ENCODE results near the gene MBOAT7. TPM values are rescaled to one million over a fixed set of nuclear protein-coding genes. Genes with fewer than 3 reads are reported as not detected.
"Not testable (repeated sequence)": the region's sequence is repeated elsewhere in the genome, so short reads cannot be mapped to it uniquely, and the experiment has no call there.

Gene MBOAT7, protein sequence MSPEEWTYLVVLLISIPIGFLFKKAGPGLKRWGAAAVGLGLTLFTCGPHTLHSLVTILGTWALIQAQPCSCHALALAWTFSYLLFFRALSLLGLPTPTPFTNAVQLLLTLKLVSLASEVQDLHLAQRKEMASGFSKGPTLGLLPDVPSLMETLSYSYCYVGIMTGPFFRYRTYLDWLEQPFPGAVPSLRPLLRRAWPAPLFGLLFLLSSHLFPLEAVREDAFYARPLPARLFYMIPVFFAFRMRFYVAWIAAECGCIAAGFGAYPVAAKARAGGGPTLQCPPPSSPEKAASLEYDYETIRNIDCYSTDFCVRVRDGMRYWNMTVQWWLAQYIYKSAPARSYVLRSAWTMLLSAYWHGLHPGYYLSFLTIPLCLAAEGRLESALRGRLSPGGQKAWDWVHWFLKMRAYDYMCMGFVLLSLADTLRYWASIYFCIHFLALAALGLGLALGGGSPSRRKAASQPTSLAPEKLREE
- total RNA-seq (2014; rRNA removed; shearing (Covaris generic)) = 310 and 461 TPM in 2 replicates

DNA sequence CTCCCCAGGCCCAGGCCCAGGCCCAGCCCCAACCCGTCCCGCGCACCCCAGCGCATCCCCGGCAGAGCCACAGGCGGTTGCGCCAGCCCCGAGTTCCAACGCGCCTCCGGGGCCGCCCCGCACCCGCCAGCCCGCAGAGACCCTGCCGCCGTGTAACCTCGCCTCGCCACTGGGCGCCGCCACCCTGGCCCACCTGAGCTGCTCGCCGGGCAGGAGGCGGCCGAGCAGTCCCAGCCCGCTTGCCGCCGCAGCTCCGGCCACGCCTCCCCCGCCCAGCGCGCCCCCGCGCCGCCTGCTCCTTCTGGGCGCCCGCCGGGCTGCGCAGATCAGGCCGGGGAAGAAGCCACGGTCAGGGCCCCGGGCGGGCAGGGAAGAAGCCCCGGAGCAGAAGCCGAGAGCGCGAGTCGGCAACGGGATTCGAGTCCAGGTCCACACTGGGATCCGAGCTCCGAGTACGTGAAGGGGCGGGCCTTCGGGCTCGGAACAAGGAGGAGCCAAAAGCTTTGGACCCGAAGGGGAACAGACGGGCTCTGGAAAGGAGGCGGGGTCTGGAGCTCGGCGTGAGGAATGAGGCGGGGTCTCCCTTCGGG lies at the start of gene MBOAT7:
Gene MBOAT7 (minus strand): TSS at position 436 of the 590 bp plus-strand sequence. CDS start 1,072 bp downstream, outside the sequence.
- no peak for DNase-seq (ENCODE audit: low read depth)

DNA sequence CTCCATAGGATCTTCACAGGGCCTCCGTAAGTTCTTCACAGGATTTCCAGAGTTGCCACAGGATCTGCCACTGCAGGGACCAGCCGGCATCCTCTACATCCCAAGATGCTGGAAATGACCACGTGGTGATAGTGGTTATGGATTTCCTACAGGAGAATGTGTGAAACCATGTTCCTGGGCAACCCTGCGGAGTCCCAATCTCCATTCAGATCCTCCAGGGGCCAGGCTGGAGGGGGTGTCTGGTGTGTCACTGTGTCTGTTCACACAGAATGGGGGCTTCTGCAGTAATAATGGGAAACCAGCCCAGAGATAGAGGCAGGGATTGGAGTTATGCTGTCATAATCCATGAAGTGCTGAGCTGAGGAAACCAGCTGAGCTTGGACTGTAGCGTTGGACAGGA lies 44.6 kb upstream of the MBOAT7 start:
- DNase-seq (ENCODE audit: low read depth) = no peak

DNA sequence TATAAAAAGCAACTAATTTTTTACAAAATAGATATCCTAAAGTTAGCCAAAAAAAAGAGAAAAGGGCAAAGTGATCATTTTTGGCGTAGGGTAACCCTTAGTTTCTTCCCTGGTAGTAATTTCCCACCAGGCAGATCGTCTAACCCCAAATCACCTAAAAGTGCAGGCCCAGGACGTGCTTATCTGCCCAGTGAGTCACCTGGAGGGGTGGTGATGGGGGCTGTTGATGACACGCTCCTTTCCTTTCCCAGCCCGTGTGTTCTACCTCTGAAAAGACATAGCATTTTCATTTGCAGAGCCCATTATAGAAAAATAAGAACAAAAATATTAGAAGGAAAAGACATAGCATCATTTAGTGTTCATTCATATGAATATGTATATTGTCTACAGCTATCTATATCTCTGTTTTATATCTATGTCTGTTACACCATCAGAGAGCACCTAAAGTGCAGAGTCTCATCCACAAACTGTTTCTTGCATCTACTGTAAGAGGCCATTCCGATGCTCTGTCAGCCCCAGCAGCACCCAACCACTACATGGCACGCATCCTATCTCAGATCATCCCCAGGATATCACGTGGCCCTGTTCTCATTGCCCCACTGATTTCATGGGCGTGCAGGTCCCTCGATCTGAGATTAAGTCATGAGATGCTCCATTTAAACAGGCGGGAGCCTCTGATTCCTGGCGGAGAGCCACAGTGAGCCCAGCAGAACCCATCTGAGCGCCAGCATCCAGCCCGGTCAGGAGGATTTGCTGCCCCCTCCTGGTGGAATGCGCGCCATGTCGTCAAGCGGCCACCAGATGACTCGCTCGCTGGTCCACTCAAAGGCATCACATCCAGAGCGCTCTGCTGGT lies 41.9 kb upstream of the MBOAT7 start:
- DNase-seq (ENCODE audit: low read depth) = peak; percentile 74

DNA sequence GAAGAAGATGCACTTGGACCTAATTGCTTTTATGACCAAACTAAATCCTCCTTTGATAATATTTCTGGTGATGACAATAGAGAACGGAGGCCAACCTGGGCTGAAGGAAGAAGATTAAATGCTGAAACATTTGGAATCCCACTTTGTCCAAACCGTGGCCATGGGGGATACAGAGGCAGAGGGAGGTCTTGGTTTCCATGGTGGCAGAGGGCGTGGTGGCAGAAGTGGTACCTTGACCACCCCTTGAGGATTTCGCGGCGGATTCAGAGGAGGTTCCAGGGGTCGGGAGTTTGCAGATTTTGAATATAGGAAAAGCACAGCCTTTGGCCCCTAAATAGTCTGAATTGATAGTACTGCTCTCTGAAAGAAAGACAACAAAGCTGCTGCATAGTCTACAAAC lies 40.7 kb upstream of the MBOAT7 start:
- DNase-seq (ENCODE audit: low read depth) = no peak

DNA sequence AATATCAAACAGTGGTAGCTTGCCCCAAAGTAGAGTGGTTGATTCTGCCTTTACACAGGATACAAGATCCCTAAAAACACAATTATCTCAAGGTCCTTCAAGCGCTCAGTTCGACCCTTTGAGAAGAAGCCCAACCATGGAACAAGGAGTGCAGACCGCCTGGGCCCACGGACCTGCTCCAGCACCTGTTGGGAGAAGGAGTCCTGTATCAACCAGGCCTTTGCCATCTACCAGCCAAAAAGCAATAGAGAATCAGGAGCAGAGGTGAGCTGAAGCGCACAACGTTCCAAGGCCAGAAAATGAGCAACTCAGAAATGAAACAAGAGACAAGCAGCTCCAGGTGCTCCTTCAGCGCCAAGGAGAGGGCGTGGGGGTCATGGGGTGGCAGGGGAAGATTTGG lies 39.8 kb upstream of the MBOAT7 start:
- DNase-seq (ENCODE audit: low read depth) = no peak

DNA sequence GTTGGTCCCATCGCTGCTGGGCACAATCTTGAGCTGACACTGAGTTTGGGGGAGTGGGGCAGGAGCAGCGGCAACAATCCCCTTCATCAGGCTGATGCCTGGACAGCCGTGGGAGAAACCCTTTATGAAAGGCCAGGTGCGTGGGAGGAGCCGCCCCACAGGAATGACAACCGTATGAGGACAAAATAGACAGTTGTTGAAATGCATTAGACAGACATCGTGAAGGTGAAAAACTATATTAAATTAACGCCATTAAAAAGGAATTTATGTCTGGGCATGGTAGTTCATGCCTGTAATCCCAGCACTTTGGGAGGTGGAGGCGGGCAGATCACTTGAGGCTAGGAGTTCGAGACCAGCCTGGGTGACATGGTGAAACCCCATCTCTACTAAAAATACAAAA lies 35.2 kb upstream of the MBOAT7 start:
- DNase-seq (ENCODE audit: low read depth) = not testable (repeated sequence)

DNA sequence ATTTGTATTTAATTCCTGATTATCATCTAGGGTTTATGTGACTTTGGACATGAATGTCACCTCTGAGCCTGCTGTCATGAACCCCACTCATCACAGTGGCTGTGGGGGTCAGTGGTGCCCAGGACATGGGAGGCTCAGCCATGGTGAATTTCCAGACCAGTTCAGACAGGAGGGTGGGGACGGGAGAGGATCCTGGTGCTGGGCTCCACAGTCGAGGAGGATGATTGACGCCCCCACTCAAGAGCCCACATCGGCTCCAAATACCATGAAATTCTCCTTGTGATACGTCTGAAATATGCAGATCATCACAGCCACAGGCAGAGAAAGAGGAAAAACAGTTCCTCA lies 34.5 kb upstream of the MBOAT7 start:
- not testable (repeated sequence) for DNase-seq (ENCODE audit: low read depth)

DNA sequence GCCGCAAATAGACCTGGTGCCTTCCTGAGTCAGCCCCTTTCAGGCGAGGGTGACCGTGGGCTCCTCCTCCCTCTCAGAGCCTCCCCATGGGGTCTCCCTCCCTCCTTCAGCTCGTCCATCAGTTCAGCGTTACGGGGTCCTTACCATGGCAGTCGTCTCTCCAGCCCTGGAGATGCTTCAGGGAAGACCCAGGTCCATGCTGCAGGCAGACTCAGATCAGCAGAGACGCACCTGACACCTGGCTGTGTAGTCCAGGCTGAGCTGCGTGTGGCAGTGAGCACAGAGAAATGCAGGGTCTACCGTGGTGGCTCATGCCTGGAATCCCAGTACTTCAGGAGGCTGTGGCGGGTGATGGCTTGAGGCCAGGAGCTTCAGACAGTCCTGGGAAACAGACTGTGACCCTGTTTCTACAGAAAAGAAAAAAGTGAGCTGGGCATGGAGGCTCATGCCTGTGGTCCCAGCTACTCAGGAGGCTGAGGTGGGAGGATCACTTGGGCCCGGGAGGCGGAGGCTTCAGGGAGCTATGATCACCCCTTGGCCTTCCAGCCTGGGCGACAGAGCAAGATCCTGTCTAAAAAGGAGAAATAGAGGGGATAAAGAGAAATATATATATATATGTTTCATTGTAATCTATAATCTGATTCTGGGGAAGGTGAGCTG lies 34.0 kb upstream of the MBOAT7 start:
- DNase-seq (ENCODE audit: low read depth) = not testable (repeated sequence)

DNA sequence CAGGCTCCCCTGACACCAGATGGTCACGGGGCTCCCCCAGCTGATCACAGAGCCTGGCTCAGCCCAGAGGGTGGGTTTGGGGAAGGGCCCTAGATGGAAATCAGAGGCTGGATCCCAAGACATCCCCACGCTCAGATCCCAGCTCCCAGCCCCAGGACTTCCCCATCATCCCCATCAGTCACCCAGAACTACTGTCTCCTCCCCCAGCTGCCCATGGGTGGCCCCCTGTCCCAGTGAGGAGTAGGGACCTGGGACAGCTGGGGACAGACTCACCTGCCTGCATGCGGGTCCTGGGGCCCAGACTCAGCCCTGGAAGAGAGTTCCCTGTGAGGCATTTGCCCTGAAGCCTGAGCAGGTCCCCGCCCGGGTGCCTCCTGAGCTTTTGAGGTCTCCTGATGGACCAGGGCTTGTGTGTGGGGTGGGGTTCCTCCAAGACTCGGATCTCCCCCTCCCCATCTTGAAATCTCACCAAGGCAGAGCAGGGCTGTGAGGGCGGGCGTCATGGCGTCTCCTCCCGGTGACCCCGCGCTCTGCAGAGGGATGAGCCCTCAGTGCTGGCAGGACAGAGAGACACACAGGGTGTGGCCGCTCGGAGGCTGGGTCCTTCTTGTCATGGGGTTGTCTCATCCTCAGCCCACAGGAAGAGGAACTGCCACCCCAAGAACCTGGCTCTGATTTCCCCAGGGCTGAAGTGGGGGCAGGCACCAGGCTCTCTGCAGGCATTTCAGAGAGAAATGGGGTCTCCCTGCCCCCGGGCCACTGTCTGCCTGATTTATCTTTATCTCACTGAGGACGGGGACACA lies 33.3 kb upstream of the MBOAT7 start, which contains the start of gene LILRB3:
Gene LILRB3 (minus strand): TSS at position 534 of the 803 bp plus-strand sequence. CDS start 31 bp downstream, at position 503.
- DNase-seq (ENCODE audit: low read depth) = not testable (repeated sequence)

DNA sequence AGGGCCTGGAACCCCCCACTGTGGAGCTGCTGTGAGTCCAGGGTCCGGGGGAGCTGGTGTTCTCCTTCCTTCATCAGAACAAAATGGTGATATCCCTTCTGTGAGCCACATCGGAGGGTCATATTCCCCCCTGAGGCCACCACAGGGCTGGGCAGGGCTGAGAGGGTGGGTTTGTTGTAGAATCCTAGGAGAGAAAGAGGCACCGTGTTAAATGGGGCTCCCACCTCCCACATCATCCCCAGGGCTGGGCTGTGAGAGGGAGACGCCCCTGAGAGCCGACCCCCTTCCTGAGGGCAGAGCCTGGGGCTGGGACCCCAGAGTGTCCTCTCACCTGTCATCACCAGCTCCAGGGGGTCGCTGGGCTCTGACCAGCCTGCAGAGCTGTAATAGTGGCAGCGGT lies 32.6 kb upstream of the MBOAT7 start:
- not testable (repeated sequence) for DNase-seq (ENCODE audit: low read depth)

DNA sequence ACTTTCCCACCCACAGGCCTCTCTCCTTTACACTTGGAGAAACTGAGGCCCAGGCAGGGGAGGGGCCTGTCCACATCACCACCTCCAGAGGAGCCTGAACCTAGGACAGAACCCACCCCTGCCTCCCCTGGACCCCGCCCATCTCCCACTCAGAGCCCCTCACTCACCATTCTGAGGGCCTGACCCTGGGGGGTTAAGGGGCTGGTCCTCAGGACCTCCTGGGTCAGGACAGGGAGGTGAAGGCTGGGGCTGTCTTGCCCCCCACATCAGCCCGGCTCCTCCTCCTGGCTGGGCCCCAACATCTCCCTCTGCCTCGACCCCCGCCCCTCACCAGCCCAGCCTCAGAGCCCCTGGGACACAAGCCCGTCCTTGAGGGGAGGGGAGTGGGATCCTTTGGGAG lies 30.3 kb upstream of the MBOAT7 start:
- not testable (repeated sequence) for DNase-seq (ENCODE audit: low read depth)

DNA sequence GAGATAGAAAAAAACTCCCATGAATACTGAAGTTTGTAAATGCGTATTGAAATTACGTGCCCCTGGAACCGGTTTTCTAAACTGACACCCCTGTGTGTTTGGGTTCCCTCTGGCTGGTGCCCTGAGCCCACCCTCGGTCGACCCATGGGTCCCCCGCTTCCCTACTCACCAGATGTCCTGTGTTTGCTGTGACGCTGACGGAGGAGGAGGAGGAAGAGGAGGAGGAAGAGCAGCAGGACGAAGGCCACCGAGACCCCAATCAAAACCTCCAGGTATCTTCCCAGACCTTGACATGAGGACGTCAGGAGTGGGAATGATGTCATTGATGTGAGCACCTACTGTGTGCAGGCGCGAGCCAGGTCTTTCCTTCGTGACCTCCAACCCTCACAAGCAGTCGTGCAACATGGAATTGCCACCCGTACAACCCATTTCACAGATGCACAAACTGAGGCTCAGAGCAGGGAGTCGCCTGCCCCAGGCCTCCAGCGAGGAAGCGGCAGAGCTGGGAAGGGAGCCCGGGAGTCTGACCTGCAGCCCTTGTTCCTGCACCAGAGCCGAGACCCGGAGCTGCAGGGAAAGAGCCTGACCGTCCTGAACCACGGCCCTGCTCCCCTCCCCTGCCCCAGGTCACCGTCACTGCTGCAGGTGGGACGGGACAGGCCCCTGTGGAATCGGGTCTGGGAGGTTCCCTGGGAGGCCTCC lies 29.7 kb upstream of the MBOAT7 start:
- DNase-seq (ENCODE audit: low read depth) = no peak

DNA sequence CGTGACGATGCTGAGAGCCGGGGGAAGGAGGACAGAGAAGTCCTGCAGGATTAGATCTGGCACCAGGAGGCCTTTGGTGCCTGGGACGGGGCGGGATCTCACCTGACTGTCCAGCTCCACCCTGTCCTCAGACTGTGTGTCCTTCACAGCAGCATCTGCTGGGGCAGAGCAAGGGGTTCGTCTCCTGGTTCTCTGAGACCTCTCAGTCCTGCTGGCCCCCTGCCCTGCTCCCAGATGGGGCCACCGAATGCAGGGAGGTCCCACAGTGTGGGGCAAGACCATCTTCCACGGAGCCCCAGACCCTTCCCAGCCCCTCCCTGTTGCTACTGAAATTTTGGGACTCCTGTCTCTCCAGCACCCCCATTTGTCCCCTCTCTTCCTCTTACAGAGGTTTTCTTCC lies 28.9 kb upstream of the MBOAT7 start:
- no peak for DNase-seq (ENCODE audit: low read depth)

DNA sequence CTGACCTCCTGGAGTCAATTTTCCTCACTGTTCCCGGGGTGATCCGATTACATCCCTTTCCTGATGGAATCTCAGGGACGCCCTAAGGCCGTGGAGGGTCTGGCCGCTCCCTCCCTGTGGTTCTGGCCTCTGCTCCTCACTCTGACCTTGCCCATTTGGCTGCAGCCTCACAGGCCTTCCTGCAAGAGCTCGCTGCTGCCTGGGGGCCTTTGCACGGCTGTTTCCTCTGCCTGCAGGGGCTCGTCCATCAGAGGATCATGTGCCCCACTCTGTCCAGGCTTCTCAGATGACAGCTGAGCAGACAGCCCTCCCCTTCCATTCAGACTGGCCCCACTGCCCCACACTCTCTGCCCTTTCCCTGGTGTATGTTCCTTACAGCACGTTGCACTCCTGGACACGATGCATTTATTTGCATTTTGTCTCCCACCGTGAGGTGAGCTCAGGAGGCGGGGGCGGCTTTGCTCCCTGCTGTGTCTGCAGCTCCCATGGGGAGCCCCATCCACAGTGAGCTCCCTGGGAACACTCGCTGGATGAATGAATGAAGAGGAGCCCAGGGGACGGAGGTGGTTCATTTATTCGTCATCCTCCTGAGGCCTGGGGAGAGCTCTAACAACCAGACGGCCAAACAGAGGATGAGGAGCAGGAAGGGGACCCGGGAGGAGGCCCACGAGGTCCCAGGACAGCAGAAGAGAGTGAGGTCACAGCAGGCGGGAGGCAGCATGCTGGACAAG lies 28.3 kb upstream of the MBOAT7 start:
- DNase-seq (ENCODE audit: low read depth) = not testable (repeated sequence)

DNA sequence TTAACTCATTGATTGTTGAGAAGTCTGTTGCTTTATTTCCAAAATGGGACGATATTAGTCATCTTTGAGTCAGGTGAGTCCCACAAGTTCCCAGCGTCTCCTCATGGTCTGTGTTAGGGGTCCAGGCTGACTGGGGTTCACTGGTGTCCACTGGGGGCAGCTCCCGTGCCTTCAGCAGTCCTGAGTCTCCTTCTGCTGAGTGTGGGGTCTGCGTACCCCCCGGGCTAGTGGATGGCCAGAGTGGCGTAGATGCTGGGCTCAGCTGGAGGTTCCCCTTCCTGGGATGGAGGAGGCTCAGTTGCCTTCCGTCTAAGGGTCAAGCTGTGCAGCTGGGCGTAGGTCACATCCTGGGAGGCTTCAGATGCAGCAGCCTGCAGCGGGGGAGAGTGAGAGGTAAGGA lies 27.5 kb upstream of the MBOAT7 start:
- DNase-seq (ENCODE audit: low read depth) = no peak

DNA sequence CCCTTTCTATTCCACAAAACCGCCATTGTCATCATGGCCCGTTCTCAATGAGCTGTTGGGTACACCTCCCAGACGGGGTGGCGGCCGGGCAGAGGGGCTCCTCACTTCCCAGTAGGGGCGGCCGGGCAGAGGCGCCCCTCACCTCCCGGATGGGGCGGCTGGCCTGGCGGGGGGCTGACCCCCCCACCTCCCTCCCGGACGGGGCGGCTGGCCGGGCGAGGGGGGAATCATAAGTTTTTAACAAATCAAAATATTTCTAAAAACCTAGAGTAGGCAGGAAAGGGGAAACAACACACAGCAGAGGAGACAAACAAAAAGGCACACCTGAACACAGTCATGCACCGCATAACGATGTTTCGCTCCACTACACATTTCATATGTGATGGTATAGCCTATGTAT lies 25.4 kb upstream of the MBOAT7 start:
- not testable (repeated sequence) for DNase-seq (ENCODE audit: low read depth)

DNA sequence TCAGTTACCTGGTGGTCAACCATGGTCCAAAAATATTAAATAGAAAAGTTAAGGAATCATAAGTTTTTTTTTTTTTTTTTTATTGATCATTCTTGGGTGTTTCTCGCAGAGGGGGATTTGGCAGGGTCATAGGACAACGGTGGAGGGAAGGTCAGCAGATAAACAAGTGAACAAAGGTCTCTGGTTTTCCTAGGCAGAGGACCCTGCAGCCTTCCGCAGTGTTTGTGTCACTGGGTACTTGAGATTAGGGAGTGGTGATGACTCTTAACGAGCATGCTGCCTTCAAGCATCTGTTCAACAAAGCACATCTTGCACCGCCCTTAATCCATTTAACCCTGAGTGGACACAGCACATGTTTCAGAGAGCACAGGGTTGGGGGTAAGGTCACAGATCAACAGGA lies 24.8 kb upstream of the MBOAT7 start:
- DNase-seq (ENCODE audit: low read depth) = not testable (repeated sequence)

DNA sequence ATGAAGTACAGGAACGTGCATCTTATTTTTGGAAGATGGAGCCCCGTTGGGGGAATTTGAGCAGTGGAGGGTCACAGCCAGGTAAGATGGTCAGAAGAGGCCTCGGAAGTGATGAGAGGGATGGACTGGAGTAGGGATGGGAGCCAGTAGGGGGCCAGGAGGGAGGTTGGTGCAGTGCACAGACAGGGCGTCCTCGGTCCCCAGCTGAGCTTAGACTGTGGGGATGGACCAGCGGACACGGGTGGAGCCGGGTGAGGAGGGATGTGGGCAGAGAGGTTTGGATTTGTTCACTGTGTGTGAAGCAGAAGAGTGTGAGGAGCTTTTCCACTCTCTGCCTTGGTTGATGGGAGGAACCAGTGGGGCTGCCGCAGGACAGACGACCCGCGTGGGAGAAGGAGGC lies 21.9 kb upstream of the MBOAT7 start:
- DNase-seq (ENCODE audit: low read depth) = no peak

DNA sequence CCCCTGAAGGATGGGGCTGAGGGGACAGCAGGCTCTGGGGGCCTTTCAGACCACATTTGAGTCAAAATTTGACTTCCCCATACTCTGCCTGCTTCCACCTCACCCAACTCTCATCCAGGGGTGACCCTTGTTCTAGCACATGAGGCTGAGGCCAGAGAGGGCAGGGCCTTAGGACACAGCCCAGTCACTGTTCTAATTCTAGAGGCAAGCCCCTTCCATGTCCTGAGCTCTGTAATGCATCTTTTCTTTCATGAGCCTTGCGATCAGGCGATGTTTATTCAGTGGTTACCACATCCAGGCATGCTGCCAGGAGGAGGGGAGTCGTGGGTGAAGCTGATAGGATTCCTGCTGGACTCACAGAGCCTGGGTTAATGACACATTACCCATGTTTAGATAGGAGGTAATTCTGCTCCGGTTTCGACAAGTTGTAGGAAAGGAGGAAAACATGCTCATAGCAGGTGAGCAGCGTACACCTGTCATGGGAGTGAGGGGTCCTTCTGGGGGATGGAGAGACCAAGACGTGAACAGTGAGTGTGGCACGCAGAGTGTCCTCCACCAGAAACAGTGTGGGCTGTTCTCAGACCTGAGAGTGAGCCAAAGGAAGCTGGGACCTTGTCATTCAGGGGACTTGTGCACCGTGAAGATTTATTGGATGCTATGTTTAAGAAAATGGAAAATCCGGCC lies 20.6 kb upstream of the MBOAT7 start:
- peak; percentile 99 for DNase-seq (ENCODE audit: low read depth)
